AG09309 (cell line): ENCODE measurements around the gene ARHGAP22.

ENCODE experiments used
- DNase-seq: peaks from one replicate; pipeline ENCODE4 v3.0.0-alpha.2; 2010; ENCODE audit warnings: low read depth
- H3K4me3 ChIP-seq: 2 replicates; pipeline ENCODE4 v1.5.1; 2011; ENCODE audit warnings: mild to moderate bottlenecking, low read depth, low read length, moderate library complexity; ENCODE audit not compliant: control insufficient read depth
- CTCF ChIP-seq: IDR thresholded peaks from 2 replicates; pipeline ENCODE4 v1.5.1; 2011; ENCODE audit warnings: mild to moderate bottlenecking, low read depth, low read length, inconsistent platforms; ENCODE audit not compliant: insufficient read depth, control insufficient read depth; ENCODE audit errors: missing control alignments

Gene ARHGAP22

DNA sequence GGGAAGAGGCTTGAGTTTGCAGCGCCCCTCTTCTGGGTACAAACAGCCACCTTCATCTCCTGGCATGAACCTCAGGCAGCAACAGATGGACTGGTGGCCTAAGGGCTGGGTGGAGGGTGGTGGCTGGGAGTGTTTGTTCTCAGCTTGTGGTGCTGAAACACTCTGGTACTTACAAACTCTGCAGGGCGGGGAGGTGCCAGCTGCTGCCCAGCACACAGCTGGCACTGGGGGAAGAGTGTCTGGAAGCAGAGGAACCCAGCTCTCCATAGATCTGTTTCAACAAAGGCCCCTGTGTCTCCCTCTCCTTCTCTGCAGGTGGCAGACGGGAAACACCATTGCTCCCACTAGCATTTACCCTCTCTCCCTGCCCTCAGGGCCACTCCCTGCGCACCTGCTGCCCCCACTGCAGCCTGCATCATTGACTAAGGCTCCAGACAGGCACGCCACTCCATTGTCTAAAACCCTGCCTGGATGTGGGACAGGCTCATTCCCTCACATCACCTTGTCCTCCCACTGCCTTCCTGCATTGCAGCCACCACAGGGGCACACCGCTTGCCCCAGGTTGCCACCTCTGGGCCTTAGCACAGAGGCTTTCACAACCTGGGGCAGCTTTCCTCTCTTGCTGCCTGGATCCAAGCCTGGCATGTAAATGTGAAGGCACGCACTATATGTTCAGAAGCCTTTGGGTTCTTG, 6.5 kb downstream of the ARHGAP22 start:
- no peak for TF ChIP-seq CTCF
- no peak for DNase-seq

GRCh38 chr10:48595539-48595932, 9.3 kb downstream of the ARHGAP22 start:
- H3K4me3 ChIP-seq = no peak overlapping the region
- no peak for TF ChIP-seq CTCF
- DNase-seq = no peak

More for the DNA sequence above, 6.5 kb downstream of the ARHGAP22 start:
- no peak overlapping the region for H3K4me3 ChIP-seq

DNA sequence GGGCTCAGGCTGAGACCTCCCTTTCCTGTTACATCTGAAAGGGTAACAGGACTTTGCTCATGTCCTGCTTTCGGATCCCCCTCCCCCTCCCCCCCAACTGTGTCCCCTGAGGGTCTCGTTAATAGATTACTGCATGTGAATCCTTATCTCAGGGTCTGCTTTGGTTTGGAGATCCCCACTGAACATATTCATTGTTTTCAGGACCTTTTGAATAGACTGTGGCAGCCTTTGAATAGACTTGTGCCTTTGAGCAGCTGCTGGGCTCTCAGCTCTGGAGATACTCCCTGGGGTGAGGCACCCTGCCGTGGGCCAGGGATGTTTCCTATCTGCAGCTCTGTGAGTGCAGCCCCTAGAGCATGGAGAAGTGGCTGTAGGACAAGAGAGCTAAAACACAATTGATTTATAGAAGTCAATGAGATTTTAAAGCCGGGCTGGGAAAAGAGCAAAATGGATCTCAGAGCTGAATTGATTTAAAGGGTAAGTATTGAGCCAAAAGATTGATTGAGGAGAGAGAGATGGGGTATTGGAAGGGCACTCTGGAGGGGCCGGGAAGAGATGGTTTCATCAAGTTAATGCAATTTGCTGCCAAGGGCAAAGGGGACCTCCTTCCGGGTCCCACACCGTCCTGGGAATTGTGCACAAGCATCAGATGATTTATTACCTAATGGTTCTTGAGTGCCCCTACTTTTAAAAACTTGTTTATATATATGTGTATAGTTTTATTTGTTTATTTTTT, 9.9 kb downstream of the ARHGAP22 start:
- DNase-seq = no peak
- no peak for TF ChIP-seq CTCF

DNA sequence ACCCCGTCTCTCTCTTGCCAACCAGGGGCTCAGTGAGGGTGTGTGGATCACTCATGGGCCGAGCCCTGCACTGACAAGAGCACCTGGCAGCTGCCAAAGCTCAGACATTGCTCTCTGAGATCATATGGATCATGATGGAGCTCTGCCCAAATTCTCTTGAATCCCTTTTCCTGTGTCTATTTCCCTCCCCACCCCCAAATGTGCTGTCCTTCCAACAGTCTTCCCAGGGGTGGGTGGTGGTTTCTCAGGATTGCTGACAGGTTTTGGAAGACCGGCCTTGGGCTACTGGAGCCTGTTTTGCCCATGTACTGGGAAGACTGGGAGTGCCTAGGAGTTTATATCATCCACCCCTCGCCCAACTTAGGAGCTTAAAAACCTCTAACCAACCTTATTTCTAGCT, 10.5 kb downstream of the ARHGAP22 start:
- no peak overlapping the region for H3K4me3 ChIP-seq
- no peak for TF ChIP-seq CTCF
- DNase-seq = no peak

More for the DNA sequence above, 9.9 kb downstream of the ARHGAP22 start:
- no peak overlapping the region for H3K4me3 ChIP-seq

- DNase-seq = no peak
- TF ChIP-seq CTCF = no peak
- H3K4me3 ChIP-seq = no peak overlapping the region
Observed at GRCh38 chr10:48592346-48592745, 12.5 kb downstream of the ARHGAP22 start.

DNA sequence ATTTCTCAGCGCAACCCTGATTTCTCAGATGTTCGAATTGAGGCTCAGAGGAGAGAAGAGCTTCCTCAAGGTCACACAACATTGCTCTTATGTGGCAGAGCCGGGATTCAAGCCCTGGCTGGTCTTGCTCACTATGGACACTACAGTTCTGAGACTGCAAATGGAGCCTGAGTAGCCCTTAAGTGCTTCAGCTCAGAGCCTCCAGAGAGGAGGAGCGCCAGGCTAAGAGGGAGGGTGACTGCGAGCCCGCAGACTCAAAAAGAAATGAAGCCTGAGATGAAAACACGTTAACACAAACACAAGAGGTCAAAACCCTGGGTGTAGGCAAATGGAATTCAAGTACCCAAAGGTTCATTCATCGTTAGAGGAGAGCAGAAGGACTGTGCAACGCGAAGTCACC, 13.9 kb downstream of the ARHGAP22 start:
- no peak for DNase-seq
- H3K4me3 ChIP-seq = no peak overlapping the region
- no peak for TF ChIP-seq CTCF

DNA sequence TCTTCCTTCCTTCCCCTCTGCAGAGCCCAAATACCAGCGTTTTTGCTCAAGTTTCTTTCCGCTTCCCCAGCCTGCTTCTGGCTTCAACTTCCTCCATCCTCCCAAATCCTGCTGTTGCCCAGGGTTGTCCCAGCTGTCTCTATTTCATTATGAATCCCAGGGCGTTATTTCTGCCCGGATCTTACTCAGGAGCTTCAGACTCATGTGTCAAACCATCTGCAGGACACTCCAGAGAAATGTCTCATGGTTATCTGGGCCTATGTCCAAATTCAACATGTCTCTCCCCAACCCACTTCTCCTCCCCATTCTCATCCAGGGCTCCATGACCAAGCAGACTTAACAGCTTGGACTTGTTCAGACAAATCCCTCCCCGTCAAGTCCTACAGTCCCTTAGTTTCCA, 15.6 kb downstream of the ARHGAP22 start:
- peak; percentile 68 for DNase-seq
- H3K4me3 ChIP-seq = no peak overlapping the region
- no peak for TF ChIP-seq CTCF
